IPS-18c (cell line): ENCODE results near the gene KRTAP12-4.

Experiments
- H3K4me3 ChIP-seq: 2 replicates; pipeline ENCODE4 v1.7.0; 2013; ENCODE audit warnings: low read depth, mild to moderate bottlenecking, low read length, moderate library complexity; ENCODE audit not compliant: insufficient read depth
- H3K9me3 ChIP-seq: one replicate; pipeline ENCODE4 v1.6.1; 2013; ENCODE audit warnings: mild to moderate bottlenecking, low read length, moderate library complexity; ENCODE audit not compliant: control insufficient read depth, insufficient read depth

KRTAP12-4 gene

GRCh38 chr21:44609193-44609592, 45.3 kb downstream of the KRTAP12-4 start:
- H3K9me3 ChIP-seq, result peaks cover 6% of the 10 kb centered on the region
- no peak overlapping the region for H3K4me3 ChIP-seq

- Histone ChIP-seq H3K4me3 (no peak overlapping the region), H3K9me3 (peaks cover 6% of the 10 kb centered on the region)
Observed at GRCh38 chr21:44606495-44606894, 48.0 kb downstream of the KRTAP12-4 start.
